ENCODE measurements around the gene DENND4A. TPM values are rescaled to one million over a fixed set of nuclear protein-coding genes. Genes with fewer than 3 reads are reported as not detected.

Gene DENND4A
- total RNA-seq, 1 experiment from 2014 or later, result 16.9 TPM

DNA sequence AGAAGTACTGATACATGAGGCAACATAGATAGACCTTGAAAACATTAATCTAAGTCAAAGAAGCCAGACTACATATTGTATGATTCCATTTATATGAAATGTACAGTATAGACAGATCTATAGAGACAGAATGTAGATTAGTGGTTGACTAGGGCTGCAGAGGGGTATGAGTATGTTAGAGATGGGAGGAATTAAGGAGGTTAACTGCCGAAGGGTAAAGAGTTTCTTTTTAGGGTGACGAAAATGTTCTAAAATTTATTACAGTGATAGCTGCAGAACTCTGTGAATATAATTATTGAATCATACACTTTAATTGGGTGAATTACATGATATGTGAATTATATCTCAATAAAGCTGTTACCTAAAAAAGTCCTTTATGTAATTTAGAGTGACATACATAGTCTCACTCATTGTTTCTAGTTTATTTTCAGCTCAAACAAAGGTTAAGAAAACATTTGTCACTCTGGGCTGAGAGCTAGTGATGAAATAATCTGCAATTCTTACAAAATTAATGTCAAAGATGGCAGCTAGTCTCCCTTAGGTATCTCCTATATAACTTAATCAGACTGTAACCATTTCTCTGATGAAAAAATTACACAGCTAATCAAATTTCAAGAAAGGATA lies 61.4 kb downstream of the DENND4A start:
- CTCF ChIA-PET, result interaction anchor here (0.5 to 1.2 kb wide), 2 partner anchors 99 to 141 kb away, joined by 3 read pairs; no protein-coding TSS in a partner anchor
- Mint-ChIP-seq H3K4me3 (ENCODE audit: unreplicated experiment) (peak overlapping the region; percentile 38), H3K9me3 (ENCODE audit: unreplicated experiment) (no peaks in the 10 kb centered on the region), H3K4me1 (ENCODE audit: insufficient read depth, unreplicated experiment) (peaks cover 17% of the 10 kb centered on the region), H3K27me3 (ENCODE audit: insufficient read depth, unreplicated experiment) (no peaks in the 10 kb centered on the region), H3K27ac (ENCODE audit: low read depth, unreplicated experiment) (peak overlapping the region; percentile 84), H3K36me3 (ENCODE audit: insufficient read depth, unreplicated experiment) (peaks cover 37% of the 10 kb centered on the region)
- intact Hi-C loops (cut with micrococcal nuclease), result loop anchor here (2.0 to 10.0 kb wide), 2 partner anchors 66 to 94 kb away; no protein-coding TSS in a partner anchor
- POLR2A ChIA-PET, result interaction anchor here (0.7 to 3.5 kb wide), 10 partner anchors 61 to 206 kb away, joined by 3 to 66 read pairs (median 5); partner anchors contain the start of genes DENND4A, INTS14 and RAB11A
- TF ChIP-seq, protein P1, sequence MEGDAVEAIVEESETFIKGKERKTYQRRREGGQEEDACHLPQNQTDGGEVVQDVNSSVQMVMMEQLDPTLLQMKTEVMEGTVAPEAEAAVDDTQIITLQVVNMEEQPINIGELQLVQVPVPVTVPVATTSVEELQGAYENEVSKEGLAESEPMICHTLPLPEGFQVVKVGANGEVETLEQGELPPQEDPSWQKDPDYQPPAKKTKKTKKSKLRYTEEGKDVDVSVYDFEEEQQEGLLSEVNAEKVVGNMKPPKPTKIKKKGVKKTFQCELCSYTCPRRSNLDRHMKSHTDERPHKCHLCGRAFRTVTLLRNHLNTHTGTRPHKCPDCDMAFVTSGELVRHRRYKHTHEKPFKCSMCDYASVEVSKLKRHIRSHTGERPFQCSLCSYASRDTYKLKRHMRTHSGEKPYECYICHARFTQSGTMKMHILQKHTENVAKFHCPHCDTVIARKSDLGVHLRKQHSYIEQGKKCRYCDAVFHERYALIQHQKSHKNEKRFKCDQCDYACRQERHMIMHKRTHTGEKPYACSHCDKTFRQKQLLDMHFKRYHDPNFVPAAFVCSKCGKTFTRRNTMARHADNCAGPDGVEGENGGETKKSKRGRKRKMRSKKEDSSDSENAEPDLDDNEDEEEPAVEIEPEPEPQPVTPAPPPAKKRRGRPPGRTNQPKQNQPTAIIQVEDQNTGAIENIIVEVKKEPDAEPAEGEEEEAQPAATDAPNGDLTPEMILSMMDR (IDR thresholded peaks at IDR 0.05; ENCODE audit: unreplicated experiment), result no peak
- DNase-seq (ENCODE audit: unreplicated experiment), result peak; percentile 66
- BruUV-seq (replicated peaks), result no TSS peak

DNA sequence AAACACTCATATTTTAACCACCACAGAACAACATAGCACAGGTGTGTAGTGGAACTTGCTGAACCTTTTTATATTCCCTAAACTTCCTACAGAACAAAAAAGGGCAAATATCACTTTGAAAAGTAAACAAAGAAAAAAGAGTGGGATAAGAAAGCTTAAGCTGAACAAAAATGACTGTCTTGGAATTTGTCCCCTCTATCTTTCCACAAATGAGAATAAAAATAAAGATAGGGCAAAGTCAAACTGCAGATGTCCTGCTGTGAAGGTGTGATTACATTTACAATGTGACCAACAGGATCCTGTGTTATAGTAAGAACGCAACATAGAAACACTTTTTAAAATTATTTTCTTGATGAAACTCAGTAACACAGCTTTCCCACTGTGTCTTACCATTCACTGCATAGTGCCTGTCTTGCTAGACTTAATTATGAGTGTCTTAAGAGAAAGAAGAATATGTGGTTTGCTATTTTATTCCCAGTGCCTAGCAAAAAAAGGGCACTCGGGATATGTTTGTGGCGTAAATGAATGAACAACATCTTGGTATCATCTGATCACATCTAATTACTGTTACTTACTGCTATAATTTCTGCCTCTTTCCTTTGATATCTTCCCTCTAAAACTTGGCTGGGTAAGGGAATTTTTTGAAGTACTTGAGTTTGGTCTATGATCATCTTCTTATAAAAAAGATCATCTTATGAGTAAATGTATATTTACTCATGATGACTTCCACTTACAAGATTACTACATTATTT lies 67.5 kb downstream of the DENND4A start:
- no peak overlapping the region for H3K4me3 Mint-ChIP-seq (ENCODE audit: unreplicated experiment)
- no peak overlapping the region for H3K27ac Mint-ChIP-seq (ENCODE audit: low read depth, unreplicated experiment)
- BruUV-seq (replicated peaks), result no TSS peak
- H3K36me3 Mint-ChIP-seq (ENCODE audit: insufficient read depth, unreplicated experiment), result peaks cover 60% of the 10 kb centered on the region
- ChIA-PET POLR2A (interaction anchor here (0.9 to 2.3 kb wide), 2 partner anchors 64 to 67 kb away, joined by 3 to 5 read pairs; partner anchors contain the start of gene DENND4A), CTCF (interaction anchor here (0.7 to 1.2 kb wide), 2 partner anchors 100 to 1650 kb away, joined by 3 read pairs; no protein-coding TSS in a partner anchor)
- no peak for DNase-seq (ENCODE audit: unreplicated experiment)
- TF ChIP-seq, protein P1 (IDR thresholded peaks at IDR 0.05; ENCODE audit: unreplicated experiment), result no peak
- no peaks in the 10 kb centered on the region for H3K4me1 Mint-ChIP-seq (ENCODE audit: insufficient read depth, unreplicated experiment)
- H3K9me3 Mint-ChIP-seq (ENCODE audit: unreplicated experiment), result no peaks in the 10 kb centered on the region
- no peaks in the 10 kb centered on the region for H3K27me3 Mint-ChIP-seq (ENCODE audit: insufficient read depth, unreplicated experiment)
- intact Hi-C loops (cut with micrococcal nuclease), result no loop called here

DNA sequence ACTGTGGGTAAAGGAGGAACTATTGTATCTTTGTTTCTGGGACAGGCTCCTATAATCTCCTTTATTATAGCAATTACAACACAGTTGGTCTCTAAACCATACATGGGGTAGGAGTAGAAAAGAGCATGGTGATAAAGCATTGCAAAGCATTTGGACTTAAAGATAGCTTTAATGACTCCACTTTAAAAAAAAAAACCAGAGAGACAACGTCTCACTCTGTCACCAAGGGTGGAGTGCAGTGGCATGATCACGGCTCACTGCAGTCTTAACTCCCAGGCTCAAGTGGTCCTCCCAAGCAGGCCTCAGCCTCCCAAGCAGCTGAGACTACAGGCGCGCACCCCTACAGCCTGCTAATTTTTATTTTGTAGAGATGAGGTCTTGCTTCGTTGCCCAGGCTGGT lies 68.2 kb downstream of the DENND4A start:
- H3K27ac Mint-ChIP-seq (ENCODE audit: low read depth, unreplicated experiment), result no peak overlapping the region
- POLR2A ChIA-PET, result interaction anchor here (0.6 kb wide), 1 partner anchor 9 kb away, joined by 4 read pairs; no protein-coding TSS in a partner anchor

More for the DNA sequence above, 68.2 kb downstream of the DENND4A start:
- TF ChIP-seq, protein P1 (IDR thresholded peaks at IDR 0.05; ENCODE audit: unreplicated experiment), result no peak
- peaks cover 59% of the 10 kb centered on the region for H3K36me3 Mint-ChIP-seq (ENCODE audit: insufficient read depth, unreplicated experiment)
- no TSS peak for BruUV-seq (replicated peaks)
- CTCF ChIA-PET, result interaction anchor here (0.7 kb wide), 1 partner anchor 1650 kb away, joined by 3 read pairs; no protein-coding TSS in a partner anchor
- intact Hi-C loops (cut with micrococcal nuclease), result no loop called here
- no peak overlapping the region for H3K4me3 Mint-ChIP-seq (ENCODE audit: unreplicated experiment)
- H3K4me1 Mint-ChIP-seq (ENCODE audit: insufficient read depth, unreplicated experiment), result no peaks in the 10 kb centered on the region
- no peaks in the 10 kb centered on the region for H3K9me3 Mint-ChIP-seq (ENCODE audit: unreplicated experiment)
- no peaks in the 10 kb centered on the region for H3K27me3 Mint-ChIP-seq (ENCODE audit: insufficient read depth, unreplicated experiment)
- DNase-seq (ENCODE audit: unreplicated experiment), result no peak
